Thyroid gland (tissue), 4 donors: Measurements from ENCODE around the gene SUCNR1. TPM values are rescaled to one million over a fixed set of nuclear protein-coding genes. Genes with fewer than 3 reads are reported as not detected.

Source experiments
- DNase-seq, 2 donors: peaks; one replicate each; pipeline ENCODE4 v3.0.0-alpha.2; 2019
- H3K27ac ChIP-seq, 3 donors: fragments of 200-600 bp; sonication (generic); 1 replicate in 2 of 3; 2 replicates in 1 of 3; pipeline ENCODE4 v1.5.1; 2016 to 2019; ENCODE audit warnings: mild to moderate bottlenecking in 1 of 3, moderate library complexity in 1 of 3
- H3K27me3 ChIP-seq: fragments of 200-600 bp; sonication (generic); one replicate; pipeline ENCODE4 v1.5.1; 2019
- H3K36me3 ChIP-seq, 2 donors: fragments of 200-600 bp; sonication (generic); one replicate each; pipeline ENCODE4 v1.5.1; 2016 to 2019
- H3K4me1 ChIP-seq, 2 donors: fragments of 200-600 bp; sonication (generic); one replicate each; pipeline ENCODE4 v1.5.1; 2017 to 2019
- H3K4me3 ChIP-seq, 3 donors: fragments of 200-600 bp; sonication (generic); replicated peaks in 1 of 3; 1 replicate in 2 of 3; 2 replicates in 1 of 3; pipeline ENCODE4 v1.5.1; 2016; ENCODE audit warnings: mild to moderate bottlenecking in 1 of 3
- H3K9me3 ChIP-seq: fragments of 200-600 bp; sonication (generic); one replicate; pipeline ENCODE4 v1.5.1; 2017
- POLR2A ChIP-seq, 2 donors: fragments of 450-650 bp; IDR thresholded peaks; one replicate each; pipeline ENCODE4 v1.6.1; 2017; ENCODE audit warnings: antibody characterized with exemption in 2 of 2, mild to moderate bottlenecking in 2 of 2, moderate library complexity in 1 of 2
- WGBS, 2 donors: methylation state at CpG; one replicate each; pipeline ENCODE4 v1.1.5; 2017; 5-methylcytosine and 5-hydroxymethylcytosine counted together
- intact Hi-C: fragments of 100-400 bp; cut with DNase I; formaldehyde crosslinking; loops from one replicate; pipeline ENCODE4 v1.15.1; 2023
- total RNA-seq, 4 donors: library from RNA; depleted of rRNA; stranded (reverse); fragments of >200 nt; gene quantifications; one replicate each; pipeline ENCODE4 v1.2.3, GENCODE V29; 2016
- TF ChIP-seq, protein P1 (sequence below), 6 experiments: fragments of 200-600 bp in 3 of 6; fragments of 450-650 bp in 3 of 6; sonication (generic) in 3 of 6; IDR thresholded peaks; one replicate each; pipeline ENCODE4 v1.5.1; 2016 to 2019; ENCODE audit warnings: antibody characterized with exemption in 6 of 6, mild to moderate bottlenecking in 2 of 6, inconsistent platforms in 1 of 6, moderate library complexity in 1 of 6

SUCNR1 gene
- total RNA-seq, 4 donors from 2014 or later, result 9.0 to 12.4 (median 10.4) TPM

- intact Hi-C loops, result no loop called here
- Histone ChIP-seq H3K9me3 (no peaks in the 10 kb centered on the region), H3K27me3 (no peaks in the 10 kb centered on the region), H3K27ac (no peak overlapping the region), H3K36me3 (no peaks in the 10 kb centered on the region), H3K4me1 (no peaks in the 10 kb centered on the region), H3K4me3 (no peak overlapping the region)
- no peak for TF ChIP-seq POLR2A (IDR thresholded peaks at IDR 0.05)
- TF ChIP-seq, protein P1, sequence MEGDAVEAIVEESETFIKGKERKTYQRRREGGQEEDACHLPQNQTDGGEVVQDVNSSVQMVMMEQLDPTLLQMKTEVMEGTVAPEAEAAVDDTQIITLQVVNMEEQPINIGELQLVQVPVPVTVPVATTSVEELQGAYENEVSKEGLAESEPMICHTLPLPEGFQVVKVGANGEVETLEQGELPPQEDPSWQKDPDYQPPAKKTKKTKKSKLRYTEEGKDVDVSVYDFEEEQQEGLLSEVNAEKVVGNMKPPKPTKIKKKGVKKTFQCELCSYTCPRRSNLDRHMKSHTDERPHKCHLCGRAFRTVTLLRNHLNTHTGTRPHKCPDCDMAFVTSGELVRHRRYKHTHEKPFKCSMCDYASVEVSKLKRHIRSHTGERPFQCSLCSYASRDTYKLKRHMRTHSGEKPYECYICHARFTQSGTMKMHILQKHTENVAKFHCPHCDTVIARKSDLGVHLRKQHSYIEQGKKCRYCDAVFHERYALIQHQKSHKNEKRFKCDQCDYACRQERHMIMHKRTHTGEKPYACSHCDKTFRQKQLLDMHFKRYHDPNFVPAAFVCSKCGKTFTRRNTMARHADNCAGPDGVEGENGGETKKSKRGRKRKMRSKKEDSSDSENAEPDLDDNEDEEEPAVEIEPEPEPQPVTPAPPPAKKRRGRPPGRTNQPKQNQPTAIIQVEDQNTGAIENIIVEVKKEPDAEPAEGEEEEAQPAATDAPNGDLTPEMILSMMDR (IDR thresholded peaks at IDR 0.05), result no peak
- DNase-seq, result no peak
- 78% methylated on average over 1 of the region's 1 CpG for WGBS, 2 donors
Observed at GRCh38 chr3:151931171-151931570, 57.7 kb downstream of the SUCNR1 start.

DNA sequence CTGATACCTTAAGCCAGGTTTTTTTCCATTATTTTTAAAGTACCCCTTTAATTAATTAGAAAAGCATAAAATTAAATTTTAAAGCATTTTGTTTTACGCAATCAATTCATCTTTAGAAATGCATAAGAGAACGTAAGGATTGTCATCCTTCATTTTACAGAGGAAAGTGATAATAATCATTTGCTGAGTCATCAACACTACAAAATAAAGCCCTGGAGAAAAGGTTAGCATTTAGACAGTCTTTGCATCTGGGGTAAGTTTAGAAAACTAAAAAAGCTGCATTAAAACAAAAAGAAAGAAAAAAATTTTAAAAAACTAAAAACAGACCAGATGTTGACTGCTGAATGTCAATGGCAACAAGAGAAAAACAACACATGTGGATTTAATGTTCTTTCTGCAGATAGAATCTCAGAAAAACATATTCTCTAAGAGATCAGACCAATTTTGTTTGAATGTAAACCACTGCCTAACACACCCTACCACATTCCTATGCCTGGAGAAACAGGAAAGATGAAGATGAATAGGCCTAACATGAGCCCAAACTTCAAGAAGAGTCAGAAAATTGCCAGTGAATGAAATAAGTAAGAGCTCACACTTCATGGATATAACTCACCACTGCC is 59.9 kb downstream of the SUCNR1 start:
- TF ChIP-seq POLR2A (IDR thresholded peaks at IDR 0.05), result no peak
- TF ChIP-seq, protein P1 (IDR thresholded peaks at IDR 0.05), result no peak
- WGBS, 2 donors, result 93 to 94% methylated on average over 2 of the region's 2 CpGs
- no peaks in the 10 kb centered on the region for H3K36me3 ChIP-seq
- no peaks in the 10 kb centered on the region for H3K4me1 ChIP-seq
- H3K4me3 ChIP-seq, result no peak overlapping the region
- H3K9me3 ChIP-seq, result no peaks in the 10 kb centered on the region
- no peak overlapping the region for H3K27ac ChIP-seq
- no peak for DNase-seq
- intact Hi-C loops, result no loop called here
- no peaks in the 10 kb centered on the region for H3K27me3 ChIP-seq

Other genes starting within 250 kb of the SUCNR1 start
- gene AADACL2, start 139.7 kb upstream of the SUCNR1 start, total RNA-seq, result not detected
- gene AADAC, start 59.5 kb upstream of the SUCNR1 start, total RNA-seq, result not detected